22Rv1 (cell line): ENCODE data around the gene REPS2.

Source experiments
- H3K27ac ChIP-seq: fragments of 450-650 bp; 2 replicates; pipeline ENCODE4 v1.5.1; 2017
- ZFX ChIP-seq: fragments of 450-650 bp; IDR thresholded peaks from 2 replicates; pipeline ENCODE4 v1.6.1; 2017; ENCODE audit warnings: antibody characterized with exemption, borderline replicate concordance
- TF ChIP-seq, protein P1 (sequence below): fragments of 450-650 bp; IDR thresholded peaks from 2 replicates; pipeline ENCODE4 v1.5.1; 2017; ENCODE audit warnings: mild to moderate bottlenecking

The REPS2 gene

DNA sequence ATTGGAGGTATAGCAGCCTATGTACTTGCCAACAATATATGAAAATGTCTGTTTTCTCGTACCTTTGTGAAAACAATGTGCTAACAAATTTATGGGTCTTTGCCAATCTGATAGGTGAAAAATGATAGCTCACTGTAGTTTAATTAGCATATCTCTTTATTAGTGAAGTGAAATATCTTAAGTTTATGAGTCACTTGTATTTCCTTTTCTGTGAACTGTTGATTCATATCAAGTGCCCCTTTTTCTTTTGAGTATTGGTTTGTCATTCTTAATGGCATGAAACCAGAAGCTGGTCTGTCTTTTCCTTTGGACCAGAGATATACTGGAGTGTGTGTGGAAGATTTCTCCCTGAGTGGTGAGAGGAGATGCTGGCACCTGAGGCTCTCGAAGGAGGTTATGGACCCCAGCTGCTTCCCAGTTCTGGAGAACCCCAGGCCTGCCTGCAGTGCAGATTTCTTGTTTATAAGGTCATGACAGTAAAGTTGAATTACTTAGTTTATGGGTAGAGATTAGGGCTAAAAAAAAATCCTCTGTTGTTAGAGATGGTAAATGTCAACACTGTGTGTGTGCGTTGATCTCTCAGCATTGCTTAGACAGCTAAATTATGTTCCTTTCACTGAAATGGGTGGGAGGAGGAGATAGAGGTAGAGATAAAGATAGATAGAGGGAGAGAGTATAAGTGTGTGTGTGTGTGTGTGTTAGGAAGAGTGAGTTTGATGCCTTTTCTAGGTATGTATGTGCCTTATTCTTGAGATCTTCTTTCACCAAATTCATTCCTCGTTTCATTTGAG is 89.9 kb downstream of the REPS2 start:
- TF ChIP-seq ZFX, result no peak
- TF ChIP-seq, protein P1, sequence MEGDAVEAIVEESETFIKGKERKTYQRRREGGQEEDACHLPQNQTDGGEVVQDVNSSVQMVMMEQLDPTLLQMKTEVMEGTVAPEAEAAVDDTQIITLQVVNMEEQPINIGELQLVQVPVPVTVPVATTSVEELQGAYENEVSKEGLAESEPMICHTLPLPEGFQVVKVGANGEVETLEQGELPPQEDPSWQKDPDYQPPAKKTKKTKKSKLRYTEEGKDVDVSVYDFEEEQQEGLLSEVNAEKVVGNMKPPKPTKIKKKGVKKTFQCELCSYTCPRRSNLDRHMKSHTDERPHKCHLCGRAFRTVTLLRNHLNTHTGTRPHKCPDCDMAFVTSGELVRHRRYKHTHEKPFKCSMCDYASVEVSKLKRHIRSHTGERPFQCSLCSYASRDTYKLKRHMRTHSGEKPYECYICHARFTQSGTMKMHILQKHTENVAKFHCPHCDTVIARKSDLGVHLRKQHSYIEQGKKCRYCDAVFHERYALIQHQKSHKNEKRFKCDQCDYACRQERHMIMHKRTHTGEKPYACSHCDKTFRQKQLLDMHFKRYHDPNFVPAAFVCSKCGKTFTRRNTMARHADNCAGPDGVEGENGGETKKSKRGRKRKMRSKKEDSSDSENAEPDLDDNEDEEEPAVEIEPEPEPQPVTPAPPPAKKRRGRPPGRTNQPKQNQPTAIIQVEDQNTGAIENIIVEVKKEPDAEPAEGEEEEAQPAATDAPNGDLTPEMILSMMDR, result no peak
- no peak overlapping the region for H3K27ac ChIP-seq

DNA sequence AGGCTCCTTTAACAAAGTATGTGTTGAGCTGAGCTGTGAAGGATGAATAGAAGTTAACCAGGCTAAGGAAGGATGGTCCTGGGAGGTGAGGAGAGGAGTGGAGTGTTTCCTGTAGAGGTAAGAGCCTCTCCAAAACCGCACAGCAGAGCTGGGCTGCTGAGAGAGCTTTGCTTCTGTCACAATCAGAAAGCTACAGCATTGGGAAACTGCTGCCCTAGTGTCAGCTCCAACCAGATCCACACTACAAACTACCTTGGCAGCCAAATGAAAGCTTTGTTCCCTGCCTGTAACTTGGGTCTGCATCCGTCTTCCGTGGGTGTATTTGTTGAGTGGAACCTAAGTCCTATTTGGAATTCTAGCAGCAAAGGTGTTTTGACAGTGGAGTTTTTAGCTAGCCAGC is 91.8 kb downstream of the REPS2 start:
- TF ChIP-seq ZFX, result no peak
- TF ChIP-seq, protein P1, result no peak
- H3K27ac ChIP-seq, result no peak overlapping the region

DNA sequence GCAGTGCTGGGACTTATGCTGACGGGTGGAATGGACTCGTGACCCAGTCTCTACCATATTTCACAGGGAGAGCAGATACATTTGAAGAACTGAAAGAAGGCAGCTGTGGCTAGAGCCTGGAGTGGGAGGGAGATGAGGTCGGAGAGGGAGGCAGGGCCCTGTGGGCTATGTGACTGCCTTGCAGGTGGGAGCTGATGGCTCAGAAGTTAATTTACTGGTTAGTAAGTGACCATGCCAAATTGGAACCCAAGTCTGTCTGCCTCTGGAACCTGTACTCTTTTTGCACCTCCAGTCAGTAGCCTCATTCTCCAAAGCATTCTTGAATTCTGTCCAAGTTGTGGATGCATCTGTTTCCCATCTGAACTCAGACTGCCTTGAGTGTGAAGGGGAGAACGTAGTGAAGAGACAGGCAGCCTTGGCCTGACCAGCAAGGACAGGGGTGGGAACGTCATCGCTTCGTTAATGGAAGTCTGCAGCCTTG is 92.3 kb downstream of the REPS2 start:
- no peak overlapping the region for H3K27ac ChIP-seq
- no peak for TF ChIP-seq ZFX
- TF ChIP-seq, protein P1, result no peak

DNA sequence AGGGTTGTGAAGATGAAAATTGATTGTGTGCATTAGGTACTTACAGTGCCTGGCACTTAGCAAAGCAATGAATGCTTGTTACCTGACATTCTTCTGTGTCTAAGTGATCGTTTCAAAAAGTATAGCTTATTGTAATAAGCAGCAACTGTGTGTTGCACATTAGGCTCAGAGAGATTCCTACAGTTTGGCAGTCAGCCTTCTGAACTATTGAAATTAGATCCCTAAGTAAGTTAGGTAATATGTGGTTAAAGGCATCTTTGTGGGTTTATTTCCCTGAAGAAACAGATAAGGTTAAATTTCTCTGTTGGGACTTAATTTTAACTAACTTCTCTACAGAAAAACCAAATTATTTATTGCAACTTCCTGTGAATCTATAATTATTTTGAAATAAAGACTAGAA is 93.4 kb downstream of the REPS2 start:
- TF ChIP-seq, protein P1, result no peak
- no peak for TF ChIP-seq ZFX
- H3K27ac ChIP-seq, result no peak overlapping the region

DNA sequence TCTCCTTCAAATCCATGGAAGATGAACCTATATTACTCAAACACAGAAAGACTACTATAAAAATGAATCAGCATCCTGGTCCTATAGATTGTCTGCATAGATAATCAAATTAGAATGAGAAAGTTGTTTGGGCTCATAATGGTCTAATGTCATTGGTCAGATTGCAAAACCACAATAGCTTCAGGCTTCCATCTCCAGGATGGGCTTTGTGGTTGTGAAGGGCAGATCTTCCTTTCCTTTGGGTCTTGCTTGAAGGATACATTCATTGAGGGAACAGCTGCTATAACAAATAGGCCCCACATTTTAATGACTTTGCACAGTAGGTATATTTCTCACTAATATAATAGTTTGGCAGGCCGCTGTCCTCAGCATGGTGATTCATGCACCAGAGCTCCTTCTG is 94.3 kb downstream of the REPS2 start:
- H3K27ac ChIP-seq, result no peak overlapping the region
- TF ChIP-seq, protein P1, result no peak
- TF ChIP-seq ZFX, result no peak

DNA sequence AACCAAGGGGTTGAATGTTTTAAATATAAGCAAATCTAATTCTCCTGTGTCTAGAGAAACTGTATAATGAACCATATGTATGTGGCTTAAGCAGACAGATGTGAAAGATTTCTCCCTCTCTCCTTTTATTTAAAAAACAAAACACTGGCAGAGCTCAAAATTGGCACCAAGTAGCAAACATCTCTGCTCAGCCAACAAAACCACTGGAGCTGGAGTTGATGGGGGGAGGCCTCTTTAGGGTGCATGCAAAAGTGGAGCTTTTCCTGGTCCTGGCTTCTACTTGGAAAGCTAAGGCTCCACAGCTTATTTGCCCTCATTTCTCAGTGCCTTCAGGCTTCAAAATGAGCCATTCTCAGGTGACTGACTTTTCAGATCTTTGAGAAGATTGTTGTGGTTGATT is 95.6 kb downstream of the REPS2 start:
- H3K27ac ChIP-seq, result no peak overlapping the region
- TF ChIP-seq ZFX, result no peak
- TF ChIP-seq, protein P1, result no peak

DNA sequence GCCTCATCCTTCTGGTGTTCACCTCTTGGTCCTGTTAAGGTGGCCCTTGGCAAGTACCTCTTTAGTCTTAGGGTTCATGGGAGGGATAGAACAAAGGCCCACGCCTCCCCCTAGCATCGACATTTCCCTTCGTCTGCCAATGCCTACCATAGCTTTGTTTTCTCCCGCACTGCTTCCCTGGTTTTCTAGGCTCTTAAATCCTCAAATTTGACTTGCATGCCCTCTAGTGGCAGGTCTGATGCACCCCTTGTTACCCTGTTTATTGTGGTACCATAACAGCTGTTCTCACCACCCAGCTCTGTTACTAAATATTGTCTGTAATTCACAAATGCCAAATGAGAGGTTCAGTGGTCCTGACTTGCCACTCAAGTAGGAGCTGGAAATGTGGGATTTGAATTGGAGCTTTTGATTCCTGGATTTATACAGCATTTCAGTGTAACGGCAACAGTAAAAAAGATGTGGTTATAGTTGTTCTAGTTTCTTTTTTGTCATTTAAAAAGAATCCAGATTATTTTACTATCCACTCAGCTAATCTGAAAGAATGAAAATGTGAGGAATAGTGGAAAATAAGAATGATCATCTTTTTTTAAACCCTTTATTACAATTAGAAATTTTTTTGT is 100.1 kb downstream of the REPS2 start:
- no peak overlapping the region for H3K27ac ChIP-seq

More for the DNA sequence above, 100.1 kb downstream of the REPS2 start:
- no peak for TF ChIP-seq ZFX
- TF ChIP-seq, protein P1, result peak; percentile 71
